NCI-H1092 (cell line): ENCODE measurements around the gene PRTN3.
"Not testable (repeated sequence)": the region's sequence is repeated elsewhere in the genome, so short reads cannot be mapped to it uniquely, and the experiment has no call there.

Source experiments
- DNase-seq: peaks from one replicate; lab custom pipeline; 2025; lab: John Stamatoyannopoulos, UW

PRTN3 gene

GRCh38 chr19:881385-882071 lies 40.7 kb downstream of the PRTN3 start:
- no peak for DNase-seq

GRCh38 chr19:882871-883497 lies 42.2 kb downstream of the PRTN3 start:
- no peak for DNase-seq

DNA sequence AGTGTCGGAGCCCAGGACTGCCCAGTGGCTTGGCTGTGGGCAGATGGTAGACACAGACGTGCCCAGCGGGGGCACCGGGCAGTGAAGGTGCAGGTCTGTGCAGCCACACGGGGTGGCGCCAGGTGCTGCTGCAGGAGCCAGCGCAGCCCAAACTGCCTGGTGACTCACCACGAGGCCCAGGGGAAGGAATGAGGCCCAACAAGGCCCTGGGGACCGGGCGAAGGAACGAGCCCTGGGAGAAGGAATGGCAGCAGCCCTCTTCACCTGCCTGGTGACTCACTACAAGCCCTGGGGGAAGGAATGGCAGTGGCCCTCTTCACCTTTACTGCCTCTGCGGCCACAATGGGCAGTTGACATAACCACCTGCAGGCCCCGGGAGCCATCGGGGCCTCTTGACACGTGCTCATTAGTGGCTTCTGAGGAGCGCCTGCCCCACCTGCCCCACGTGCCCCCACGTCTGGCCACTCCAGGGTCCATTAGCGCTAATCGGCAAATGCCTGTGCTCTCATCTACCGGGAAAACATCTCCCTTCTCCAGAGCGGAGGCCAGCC lies 42.9 kb downstream of the PRTN3 start:
- DNase-seq: no peak

DNA sequence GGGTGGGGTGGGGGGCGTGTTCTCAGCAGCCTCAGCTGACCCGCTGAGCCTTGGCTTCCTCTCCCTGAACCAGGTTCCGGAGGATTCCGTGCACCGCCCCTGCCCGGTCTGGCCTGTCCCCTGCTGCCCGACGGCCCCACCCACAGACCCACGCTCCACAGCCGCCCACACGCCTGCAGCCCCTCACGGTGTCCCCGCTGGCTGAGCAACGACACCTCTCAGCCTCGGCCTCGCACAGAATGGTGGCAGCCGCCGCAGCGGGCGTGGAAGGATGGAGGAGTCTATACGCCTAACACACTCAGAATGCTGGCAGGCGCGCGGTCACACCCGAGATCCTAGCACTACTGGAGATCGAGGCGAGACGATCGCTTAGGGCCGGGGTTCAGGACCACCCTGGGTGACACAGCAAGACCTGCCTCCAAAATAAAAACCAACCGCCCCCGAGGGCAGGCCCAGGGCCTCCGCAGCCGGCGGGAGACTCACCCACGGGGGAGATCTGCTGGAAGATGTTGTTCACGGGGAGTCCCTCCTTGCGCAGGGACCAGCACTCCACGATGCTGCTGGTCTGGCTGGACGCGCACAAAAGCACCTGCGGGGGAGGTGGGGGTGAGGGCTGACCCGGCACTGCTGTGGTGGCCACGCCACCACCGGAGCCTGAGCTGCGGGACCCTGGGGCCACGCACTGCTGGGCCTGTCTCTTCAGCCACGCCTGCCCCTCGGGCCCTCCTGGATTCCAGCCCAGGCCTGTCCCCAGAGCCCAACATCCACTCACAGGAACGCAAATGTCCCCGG lies 43.8 kb downstream of the PRTN3 start:
- DNase-seq: no peak

DNA sequence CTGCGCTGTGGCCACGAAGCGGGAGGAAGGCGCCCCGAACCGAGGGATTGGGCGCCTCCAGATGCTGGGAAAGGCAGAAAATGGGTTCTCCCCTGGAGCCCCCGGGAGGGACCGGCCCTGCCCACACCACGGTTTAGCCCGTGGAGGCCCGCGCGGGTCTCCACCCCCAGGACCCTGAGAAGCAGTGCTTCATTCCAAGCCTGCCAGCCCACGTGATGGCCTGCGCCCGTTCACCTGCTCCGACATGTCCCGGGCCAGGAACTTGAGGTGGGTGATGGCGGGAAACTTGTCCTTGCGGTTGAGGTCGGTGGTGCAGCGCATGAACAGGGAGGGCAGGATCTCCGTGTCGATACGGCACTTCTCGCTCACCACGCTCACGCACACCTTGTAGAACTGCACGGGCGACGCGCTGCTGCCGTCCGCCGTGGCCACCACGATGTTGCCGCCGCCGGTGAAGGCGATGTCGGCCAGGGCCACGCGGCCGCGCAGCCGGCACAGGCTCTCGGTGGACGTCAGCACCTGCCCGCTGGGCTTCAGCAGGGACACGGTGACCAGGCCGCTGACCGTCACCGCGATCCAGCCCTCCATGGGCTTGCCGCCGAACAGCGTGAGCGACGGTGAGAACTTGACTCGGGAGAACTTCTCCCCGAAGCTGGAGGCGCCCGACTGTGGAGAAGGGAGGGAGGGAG lies 44.9 kb downstream of the PRTN3 start:
- DNase-seq: no peak

DNA sequence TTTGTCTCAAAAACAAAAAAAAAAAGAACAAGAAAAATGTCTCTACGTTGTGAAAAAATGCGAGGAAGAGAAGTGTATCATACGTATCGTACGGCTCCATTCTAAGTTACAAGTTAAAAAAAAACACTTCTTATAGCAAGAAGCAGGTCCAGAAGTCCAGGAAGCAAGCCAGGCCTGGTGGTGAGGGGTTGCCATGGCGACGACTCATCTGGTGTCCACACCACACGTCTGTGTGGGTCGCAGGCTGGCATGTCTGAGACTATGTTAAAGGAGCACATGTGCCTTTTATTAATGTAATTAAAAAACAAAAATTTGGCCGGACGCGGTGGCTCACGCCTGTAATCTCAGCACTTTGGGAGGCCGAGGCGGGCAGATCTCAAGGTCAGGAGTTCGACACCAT lies 46.3 kb downstream of the PRTN3 start:
- no peak for DNase-seq

DNA sequence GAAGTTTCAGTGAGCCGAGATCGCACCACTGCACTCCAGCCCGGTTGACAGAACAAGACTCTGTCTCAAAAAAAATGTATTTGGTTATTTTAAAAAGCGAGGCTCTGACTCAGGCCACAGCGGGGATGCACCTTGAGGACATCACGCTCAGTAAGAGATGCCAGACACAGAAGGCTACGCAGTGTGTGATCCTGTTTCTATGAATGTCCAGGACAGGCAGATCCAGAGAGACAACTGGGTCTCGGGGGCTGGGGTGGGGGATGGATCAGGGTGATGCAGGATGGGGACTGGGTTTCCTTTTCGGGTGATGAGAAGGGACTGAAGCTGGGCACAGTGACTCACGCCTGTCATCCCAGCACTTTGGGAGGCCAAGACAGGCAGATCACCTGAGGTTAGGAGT lies 46.8 kb downstream of the PRTN3 start:
- DNase-seq: no peak

DNA sequence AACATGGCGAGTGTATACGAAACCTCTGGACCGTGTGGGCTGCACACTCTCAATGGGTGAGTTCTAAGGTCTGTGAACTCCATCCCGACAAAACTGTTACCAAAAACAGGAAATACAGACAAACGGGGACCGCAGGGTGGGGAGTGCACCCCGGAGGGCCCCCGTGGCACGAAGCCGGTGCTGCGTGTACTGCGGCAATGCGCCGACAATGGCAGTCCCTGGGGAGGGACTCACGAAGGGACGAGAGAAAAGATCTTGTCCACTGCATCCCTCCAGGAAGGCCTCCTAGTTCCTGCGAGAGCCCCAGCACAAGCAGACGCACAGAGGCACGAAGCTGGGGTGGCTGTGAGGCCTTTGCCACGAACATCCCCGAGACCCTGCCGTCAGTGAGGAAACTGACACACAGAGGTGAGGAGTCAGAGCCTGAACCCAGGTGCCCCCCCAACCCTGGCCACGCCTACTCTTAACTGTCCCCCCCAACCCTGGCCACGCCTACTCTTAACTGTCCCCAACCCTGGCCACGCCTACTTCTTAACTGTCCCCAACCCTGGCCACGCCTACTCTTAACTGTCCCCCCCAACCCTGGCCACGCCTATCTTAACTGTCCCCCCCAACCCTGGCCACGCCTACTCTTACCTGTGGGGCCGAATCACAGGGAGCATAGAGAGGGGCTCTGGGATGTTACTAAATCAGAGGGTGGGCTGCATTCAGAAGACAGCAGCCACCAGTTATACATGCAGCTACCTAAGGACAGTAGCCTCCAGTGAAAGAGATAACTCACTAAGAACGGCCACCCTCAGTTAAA lies 48.0 kb downstream of the PRTN3 start:
- no peak for DNase-seq

GRCh38 chr19:889662-890295 lies 49.0 kb downstream of the PRTN3 start:
- DNase-seq: no peak

DNA sequence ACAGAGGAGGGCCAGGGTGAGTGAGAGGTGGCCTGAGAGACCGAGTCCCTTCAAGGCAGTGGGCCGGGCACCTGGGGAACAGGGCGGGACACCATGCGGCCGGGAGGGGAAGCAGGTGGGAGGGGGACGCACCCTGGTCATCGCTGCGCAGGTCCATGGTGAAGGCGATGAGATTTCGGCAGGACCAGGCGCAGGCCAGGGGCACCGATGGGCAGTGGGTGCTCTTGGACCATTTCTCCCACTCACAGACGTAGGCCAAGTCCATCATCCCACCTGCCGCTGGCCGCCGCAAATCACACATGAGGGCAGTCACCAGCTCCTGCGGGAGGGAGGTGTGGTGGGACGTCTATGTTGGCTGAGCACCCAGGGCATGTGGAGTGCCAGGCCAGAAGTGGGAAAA lies 50.0 kb downstream of the PRTN3 start:
- no peak for DNase-seq

DNA sequence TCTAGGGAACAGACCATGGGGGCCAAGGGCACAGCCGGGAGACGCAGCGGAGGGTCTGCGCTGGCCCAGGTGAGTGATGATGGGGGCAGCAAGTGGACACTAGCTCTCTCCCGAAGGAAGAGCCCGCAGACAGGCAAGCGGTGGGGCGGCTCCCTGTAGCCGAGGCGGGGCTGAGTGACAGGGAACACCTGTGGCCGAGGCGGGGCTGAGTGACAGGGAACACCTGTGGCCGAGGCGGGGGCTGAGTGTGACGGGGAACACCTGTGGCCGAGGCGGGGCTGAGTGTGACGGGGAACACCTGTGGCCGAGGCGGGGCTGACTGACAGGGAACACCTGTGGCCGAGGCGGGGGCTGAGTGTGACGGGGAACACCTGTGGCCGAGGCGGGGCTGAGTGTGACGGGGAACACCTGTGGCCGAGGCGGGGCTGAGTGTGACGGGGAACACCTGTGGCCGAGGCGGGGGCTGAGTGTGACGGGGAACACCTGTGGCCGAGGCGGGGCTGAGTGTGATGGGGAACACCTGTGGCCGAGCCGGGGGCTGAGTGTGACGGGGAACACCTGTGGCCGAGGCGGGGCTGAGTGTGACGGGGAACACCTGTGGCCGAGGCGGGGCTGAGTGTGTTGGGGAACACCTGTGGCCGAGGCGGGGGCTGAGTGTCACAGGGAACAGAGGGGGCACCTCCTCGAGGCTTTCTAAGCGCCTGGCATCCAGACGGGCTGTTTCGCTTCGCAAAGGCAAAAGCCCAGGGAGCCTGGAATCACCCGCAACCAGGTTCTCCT lies 50.8 kb downstream of the PRTN3 start:
- DNase-seq: not testable (repeated sequence)

DNA sequence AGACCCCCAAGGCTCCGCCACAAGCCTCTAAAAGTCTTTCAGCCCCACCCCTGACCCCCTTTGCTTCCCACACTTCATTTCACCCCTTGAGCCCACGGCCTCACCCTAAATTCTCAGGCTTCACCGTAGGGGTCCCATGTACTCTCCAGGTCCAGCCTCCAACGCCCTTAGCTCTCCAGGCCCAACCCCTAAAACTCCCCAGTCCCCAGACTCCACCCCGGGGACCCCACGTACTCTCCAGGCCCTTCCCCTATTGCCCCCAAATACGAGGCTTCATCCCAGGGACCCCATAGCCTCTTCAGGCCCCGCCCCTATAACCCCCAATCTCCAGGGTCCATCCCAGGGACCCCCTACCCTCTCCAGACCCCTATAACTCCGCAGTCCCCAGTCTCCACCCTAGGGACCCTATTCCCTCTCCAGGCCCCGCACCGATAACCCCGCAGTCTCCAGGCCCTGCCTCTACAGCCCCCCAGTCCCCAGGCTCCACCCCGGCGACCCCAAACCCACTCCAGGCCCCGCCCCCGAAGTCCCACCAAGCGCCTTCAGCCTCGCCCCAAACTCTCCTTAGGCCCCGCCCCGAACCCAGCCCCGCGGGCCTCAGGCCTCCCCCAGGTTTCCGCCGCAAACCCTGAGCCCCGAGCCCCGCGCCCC lies 51.6 kb downstream of the PRTN3 start:
- no peak for DNase-seq

GRCh38 chr19:892894-893689 lies 52.3 kb downstream of the PRTN3 start, which contains the start of the genes MED16 and RNU6-9:
MED16 (minus strand) TSS chr19:893187; CDS start chr19:891131, 2,056 bp downstream.
RNU6-9 (plus strand) TSS chr19:893484.
- DNase-seq: peak; percentile 92

DNA sequence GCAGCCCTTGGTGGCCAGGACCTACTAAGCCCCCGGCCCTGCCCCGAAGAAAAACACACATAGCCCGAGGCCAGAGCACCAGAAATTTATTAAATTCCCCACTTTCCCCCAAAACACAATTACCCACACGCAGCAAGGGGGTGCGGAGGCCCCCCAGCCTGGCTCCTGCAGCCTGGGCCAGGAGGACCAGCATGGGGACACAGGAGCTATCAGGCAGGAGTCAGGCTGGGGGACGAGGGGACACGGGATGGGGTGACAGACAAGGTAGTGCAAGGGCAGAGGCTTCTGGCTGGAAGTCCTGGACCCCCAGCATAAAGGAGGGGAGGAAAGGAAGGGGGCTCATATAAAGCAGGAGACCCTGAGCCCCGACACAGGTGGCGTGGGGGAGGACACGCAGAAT lies 55.6 kb downstream of the PRTN3 start:
- no peak for DNase-seq

DNA sequence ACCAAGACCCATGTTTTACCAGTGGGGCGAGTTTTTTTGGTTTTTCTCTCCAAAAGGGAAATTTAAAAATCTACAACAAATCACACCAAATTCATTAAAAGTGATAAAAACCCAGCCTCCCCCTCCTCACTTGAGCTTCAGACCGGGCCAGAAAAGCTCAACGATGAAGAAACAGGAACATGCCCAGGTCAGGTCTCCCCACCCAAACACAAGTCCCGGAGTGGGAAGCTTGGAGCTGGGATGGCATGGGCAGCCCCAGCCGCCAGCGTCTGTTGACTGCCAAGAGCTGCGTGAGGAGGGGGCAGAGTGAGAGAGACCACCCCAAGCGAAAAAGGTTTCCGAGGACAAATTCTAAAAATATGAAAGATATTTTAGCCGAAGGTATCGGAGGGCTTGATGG lies 56.2 kb downstream of the PRTN3 start:
- DNase-seq: no peak

DNA sequence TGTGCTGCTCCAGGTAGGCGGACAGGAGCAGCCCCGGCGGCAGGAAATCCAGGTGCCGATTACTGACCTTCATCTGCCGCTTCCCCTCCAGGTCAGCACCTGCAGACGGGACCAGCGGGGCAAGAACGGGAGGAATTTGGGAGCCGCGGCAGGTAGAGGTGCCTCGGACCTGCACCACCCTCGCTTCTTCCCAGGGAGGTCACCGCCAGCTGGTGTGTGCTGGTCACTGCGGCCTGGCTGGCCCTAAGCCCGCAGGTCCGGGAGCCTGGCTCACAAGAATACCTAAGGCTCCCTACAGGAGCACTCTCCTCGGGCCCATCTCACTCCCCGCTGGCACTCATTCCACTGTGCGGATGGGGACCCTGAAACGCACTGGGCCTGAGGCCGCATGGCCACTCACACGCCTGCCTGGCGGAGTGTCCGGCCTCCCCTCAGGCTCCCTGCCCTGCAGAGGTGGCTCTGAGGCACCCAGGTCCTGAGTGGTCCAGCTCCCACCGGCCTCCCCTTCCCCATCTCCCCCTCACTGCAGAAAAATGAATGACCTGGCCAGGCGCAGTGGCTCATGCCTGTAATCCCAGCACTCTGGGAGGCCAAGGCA lies 56.7 kb downstream of the PRTN3 start:
- DNase-seq: no peak
